ENCODE results near the gene PRDM2.
"Not testable (repeated sequence)": the region's sequence is repeated elsewhere in the genome, so short reads cannot be mapped to it uniquely, and the experiment has no call there.

Gene PRDM2

GRCh38 chr1:13701271-13701640 lies 1.3 kb downstream of the PRDM2 start:
- no peak for DNase-seq

DNA sequence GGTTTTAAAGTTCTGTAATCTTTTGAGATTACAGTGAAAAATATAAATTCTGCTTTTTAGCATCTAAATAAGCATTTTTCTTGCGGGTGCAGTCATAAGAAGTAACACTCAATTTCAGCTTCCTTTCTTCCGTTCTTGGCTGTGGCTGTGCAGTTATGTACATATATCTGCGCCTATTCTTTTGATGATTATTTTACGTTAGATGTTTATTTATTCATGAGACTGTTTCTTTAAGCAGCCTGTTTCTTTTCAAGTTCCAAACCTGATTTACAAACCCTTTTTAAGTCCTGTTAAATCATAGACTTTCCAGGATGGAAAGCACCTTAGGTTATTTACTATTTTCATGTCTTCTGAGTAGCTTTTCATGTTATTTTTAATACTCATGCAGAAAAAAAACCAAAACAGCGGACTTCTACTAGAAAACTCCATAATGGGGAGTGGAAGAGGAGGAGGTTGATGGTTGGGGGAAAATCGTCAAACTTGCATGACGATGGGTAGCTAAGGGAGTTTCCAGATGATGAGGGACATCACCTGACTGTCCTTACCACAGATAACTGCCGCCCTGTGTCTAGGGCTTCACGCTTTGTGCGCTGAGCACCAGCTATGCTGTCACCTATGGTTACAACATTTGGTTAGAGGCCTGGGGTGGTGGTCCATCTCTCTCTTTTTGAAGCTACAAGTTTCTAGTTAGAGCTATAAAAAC lies 2.6 kb downstream of the PRDM2 start:
- DNase-seq, result no peak

- DNase-seq, result no peak
Measured at GRCh38 chr1:13703128-13703513, 3.1 kb downstream of the PRDM2 start.

- no peak for DNase-seq
Measured at GRCh38 chr1:13703558-13704490, 3.8 kb downstream of the PRDM2 start.

GRCh38 chr1:13706046-13706445 lies 6.1 kb downstream of the PRDM2 start:
- DNase-seq, result no peak

- no peak for DNase-seq
Measured at GRCh38 chr1:13707164-13707563, 7.2 kb downstream of the PRDM2 start.

- DNase-seq, result no peak
Measured at GRCh38 chr1:13708380-13708982, 8.5 kb downstream of the PRDM2 start.

- no peak for DNase-seq
Measured at GRCh38 chr1:13710086-13710485, 10.1 kb downstream of the PRDM2 start.

DNA sequence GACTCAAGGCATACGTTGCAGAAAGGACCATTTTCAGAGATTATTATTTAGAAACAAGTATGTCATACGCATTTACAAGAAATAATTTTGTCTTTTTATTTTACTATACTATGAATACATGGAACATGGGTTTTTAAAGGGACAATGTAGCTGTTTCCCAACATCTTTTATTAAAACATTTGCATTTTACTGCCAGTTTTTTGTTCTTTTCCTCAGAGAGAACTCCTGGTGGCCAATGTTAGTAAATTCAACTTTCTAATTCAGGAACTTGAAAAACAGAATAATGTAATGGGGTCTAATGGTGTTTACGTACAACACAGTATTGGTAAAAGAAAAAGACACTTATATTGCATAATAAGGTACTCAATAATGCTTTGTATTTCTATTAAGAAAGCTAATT lies 14.9 kb downstream of the PRDM2 start:
- no peak for DNase-seq

- not testable (repeated sequence) for DNase-seq
Measured at GRCh38 chr1:13715616-13716287, 15.8 kb downstream of the PRDM2 start.

- DNase-seq, result no peak
Measured at GRCh38 chr1:13722808-13723360, 22.9 kb downstream of the PRDM2 start.

GRCh38 chr1:13723810-13724209 lies 23.8 kb downstream of the PRDM2 start:
- DNase-seq, result no peak

DNA sequence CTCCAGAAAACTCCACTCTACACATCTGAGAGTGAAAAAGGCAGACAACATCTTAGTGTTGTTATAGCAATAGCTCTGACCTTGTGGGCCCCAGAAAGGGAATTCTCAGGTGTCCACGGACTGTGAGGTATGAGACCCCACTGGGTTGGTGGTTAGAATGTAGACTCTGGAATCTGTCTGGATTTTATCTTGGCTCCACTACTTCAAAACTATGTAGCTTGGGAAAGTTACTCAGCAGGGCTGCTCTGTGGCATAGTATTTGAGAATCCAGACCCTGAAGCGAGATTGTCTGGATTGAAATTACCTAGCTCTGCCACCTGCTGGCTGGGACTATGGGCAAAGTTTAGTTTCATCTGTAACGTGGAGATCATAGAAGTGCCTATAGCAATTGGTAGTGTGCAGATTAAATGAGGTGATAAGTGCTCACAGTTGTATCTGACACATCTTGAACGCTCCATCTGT lies 25.8 kb downstream of the PRDM2 start:
- peak; percentile 48 for DNase-seq

DNA sequence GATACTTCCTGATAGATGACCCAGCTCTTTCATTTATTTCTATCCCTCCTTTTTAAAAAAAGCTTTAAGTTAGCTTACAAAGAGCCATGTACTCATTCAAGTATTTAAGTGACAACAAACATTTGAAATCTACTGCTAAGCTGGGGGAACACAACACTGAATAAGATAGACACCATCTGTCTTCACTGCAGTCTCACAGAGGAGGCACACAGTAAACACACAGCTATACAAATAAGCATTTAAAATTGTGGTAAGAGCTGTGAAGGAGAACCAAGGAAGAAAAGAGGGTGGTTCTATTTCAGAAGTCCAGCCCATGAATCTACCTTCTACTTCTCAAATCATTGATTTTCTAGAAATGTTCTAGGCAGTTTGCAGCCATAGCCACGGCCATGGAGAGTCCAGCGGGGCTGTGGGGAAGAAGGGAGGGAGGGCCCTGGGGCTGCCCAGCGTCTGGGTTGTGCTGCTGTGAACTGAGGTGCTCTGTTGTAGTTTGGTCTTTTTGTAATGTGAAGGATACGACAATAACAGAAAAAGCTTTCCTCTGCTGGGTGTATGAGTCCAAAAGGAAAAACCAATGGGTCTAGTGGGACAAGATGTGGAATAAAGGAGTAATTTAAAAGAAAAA lies 28.2 kb downstream of the PRDM2 start:
- no peak for DNase-seq

- no peak for DNase-seq
Measured at GRCh38 chr1:13730291-13730690, 30.3 kb downstream of the PRDM2 start.

GRCh38 chr1:13730751-13731482 lies 30.9 kb downstream of the PRDM2 start:
- no peak for DNase-seq

- DNase-seq, result no peak
Measured at GRCh38 chr1:13731897-13732296, 31.9 kb downstream of the PRDM2 start.

DNA sequence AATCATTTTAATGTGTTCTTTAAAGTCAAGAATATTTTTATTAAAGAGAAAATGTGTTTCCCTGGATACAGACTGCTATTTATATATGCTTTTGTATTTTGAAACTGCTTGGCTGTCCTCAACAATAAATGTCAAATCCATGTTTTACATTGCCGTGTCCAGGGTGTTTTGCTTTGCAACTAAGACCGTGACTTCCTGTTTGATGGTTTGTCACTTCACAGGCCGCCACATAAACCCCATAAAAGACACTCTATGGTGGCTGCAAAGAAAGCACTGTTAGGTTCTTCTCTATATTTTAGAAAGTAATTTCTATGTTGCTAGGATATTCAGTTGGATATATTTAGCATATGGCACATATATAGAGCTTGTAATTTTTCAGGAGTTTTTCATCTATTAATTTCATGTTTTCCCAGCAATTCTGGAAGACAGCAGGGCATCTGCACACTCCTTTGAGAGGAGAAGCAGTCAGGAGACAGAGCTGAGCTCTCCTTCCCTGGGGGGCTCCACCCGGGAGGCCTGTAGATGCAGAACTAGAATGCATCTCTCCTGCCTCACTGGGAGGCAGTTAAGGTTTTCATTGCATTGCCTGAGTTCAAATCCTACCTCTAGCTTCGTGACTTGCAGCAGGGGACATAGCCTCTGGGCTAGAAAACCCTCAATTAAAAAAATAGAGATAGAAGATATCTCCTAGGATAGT lies 33.1 kb downstream of the PRDM2 start:
- DNase-seq, result no peak

GRCh38 chr1:13733711-13734110 lies 33.7 kb downstream of the PRDM2 start:
- DNase-seq, result no peak

DNA sequence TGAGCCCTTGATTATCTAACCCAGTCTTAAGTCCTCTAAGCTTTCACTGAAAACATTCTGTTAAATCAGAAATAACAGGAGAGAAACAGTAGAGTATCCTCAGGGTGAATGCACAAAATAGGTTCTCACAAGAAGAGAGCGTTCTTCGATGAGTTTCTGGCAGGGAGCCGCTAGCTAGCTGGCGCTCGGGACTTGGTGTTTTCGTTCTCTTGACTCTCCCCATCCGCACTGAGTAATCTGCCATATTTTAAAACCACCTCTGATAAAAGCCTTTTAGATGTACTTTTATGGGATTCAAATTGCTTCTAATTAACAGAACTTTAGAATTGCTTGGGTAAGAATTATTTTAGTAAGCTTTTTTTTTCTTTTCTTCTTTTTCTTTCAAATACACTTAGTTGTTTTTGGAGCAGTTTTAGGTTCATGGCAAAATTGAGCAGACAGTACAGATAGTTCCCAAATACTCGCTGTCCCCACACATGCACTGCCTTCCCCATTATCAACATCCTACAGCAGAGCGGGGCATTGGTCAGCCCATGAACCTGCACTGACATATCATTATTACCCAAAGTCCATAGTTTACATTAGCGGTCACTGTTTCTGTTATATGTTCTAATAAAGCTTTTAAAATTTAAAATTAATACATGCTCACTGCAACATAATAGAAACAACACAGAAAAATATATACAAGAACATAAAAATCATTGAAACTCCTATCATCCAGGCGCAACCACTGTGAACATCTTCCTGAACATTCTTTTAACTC lies 35.4 kb downstream of the PRDM2 start:
- no peak for DNase-seq

All from eye (tissue), 1 donor.